GM13976 (cell line): Measurements from ENCODE around the gene FGA.

Experiments used
- DNase-seq: peaks from one replicate; pipeline ENCODE4 v3.0.0; 2012; ENCODE audit warnings: low spot score
- CTCF ChIP-seq: IDR thresholded peaks from 2 replicates; pipeline ENCODE4 v1.5.1; 2012; ENCODE audit warnings: borderline replicate concordance, mild to moderate bottlenecking; ENCODE audit not compliant: insufficient read depth; ENCODE audit errors: extremely low read depth, missing control alignments, control extremely low read depth
- in situ Hi-C: fragments of 300-500 bp; cut with MboI; formaldehyde crosslinking; loops from one replicate; pipeline ENCODE4 v1.12.0; 2022; ENCODE audit warnings: low sequenced_read_pairs, mixed read lengths, inconsistent platforms; ENCODE audit not compliant: unreplicated experiment

FGA gene

GRCh38 chr4:154589296-154590197, 995 bp downstream of the FGA start:
- in situ Hi-C loops, result no loop called here
- no peak for TF ChIP-seq CTCF
- no peak for DNase-seq

- in situ Hi-C loops, result no loop called here
- TF ChIP-seq CTCF, result no peak
- DNase-seq, result no peak
Measured at GRCh38 chr4:154588198-154588597, 2.3 kb downstream of the FGA start.

GRCh38 chr4:154586296-154587033, 4.1 kb downstream of the FGA start:
- TF ChIP-seq CTCF, result no peak
- DNase-seq, result no peak
- in situ Hi-C loops, result no loop called here

- TF ChIP-seq CTCF, result no peak
- in situ Hi-C loops, result no loop called here
- DNase-seq, result no peak
Measured at GRCh38 chr4:154585369-154586018, 5.0 kb downstream of the FGA start.

- no peak for TF ChIP-seq CTCF
- in situ Hi-C loops, result no loop called here
- DNase-seq, result no peak
Measured at GRCh38 chr4:154584259-154584658, 6.3 kb downstream of the FGA start.

- no peak for DNase-seq
- in situ Hi-C loops, result no loop called here
- TF ChIP-seq CTCF, result no peak
Measured at GRCh38 chr4:154583677-154584076, 6.9 kb downstream of the FGA start.
